HepG2 (cell line): ENCODE measurements around the gene ERH. TPM values are rescaled to one million over a fixed set of nuclear protein-coding genes. Genes with fewer than 3 reads are reported as not detected.
A peak's percentile ranks its signal among the peaks of the same experiment; 100 is the strongest.

Source experiments
- ATAC-seq: fragments of 200-7000 bp; cut with Tn5 transposase; 3 replicates; pipeline ENCODE4 v1.9.1; 2020; ENCODE audit warnings: mild to moderate bottlenecking, moderate library complexity
- BruUV-seq: library from RNA; stranded (reverse); fragments of 400-500 nt; replicated peaks from 2 replicates; lab custom pipeline; 2021; lab: Mats Ljungman, UMichigan
- CTCF ChIA-PET: fragments of 300-600 bp; formaldehyde crosslinking; extraction: SDS; loops from one replicate; lab custom pipeline; 2021; ENCODE audit warnings: low total read pairs, inconsistent platforms, low intra/inter-chr PET ratio; lab: Yijun Ruan, JAX
- POLR2A ChIA-PET: fragments of 350-600 bp; sonication (Branson Sonifier 250); formaldehyde crosslinking; loops from one replicate; lab custom pipeline; 2020; ENCODE audit warnings: antibody characterized with exemption, inconsistent platforms; lab: Yijun Ruan, JAX
- DNase-seq: peaks from one replicate; pipeline ENCODE4 v3.0.0-alpha.2; 2015; ENCODE audit warnings: low spot score
- FAIRE-seq: peaks from 3 replicates; lab custom pipeline; 2011; peaks lifted over from hg19 to GRCh38; lab: Jason Lieb, UNC
- H2AFZ ChIP-seq: one replicate; pipeline ENCODE4 v1.6.1; 2011; ENCODE audit warnings: low read length, inconsistent platforms
- H3K27ac ChIP-seq: fragments of 300-600 bp; 3 replicates; pipeline ENCODE4 v1.8.0; 2011; ENCODE audit warnings: mixed run types, mild to moderate bottlenecking, mixed read lengths, low read length, inconsistent platforms; ENCODE audit not compliant: insufficient read depth; ENCODE audit errors: extremely low read length
- H3K27me3 ChIP-seq, 2 experiments: fragments of 200-600 bp in 1 of 2; 2 replicates in 1 of 2; 3 replicates in 1 of 2; pipeline versions ENCODE4 v1.6.0 to v1.8.0; 2011; ENCODE audit warnings: low read length in 2 of 2, mild to moderate bottlenecking in 2 of 2, moderate library complexity in 2 of 2, inconsistent platforms in 1 of 2; ENCODE audit not compliant: insufficient read depth in 2 of 2, control insufficient read depth in 1 of 2
- H3K36me3 ChIP-seq, 2 experiments: fragments of 200-600 bp in 1 of 2; replicated peaks in 1 of 2; 2 replicates in 1 of 2; 3 replicates in 1 of 2; pipeline versions ENCODE4 v1.5.1 to v1.8.0; 2011; ENCODE audit warnings: low read length in 2 of 2, inconsistent platforms in 1 of 2; ENCODE audit not compliant: insufficient read depth in 2 of 2, control insufficient read depth in 1 of 2
- H3K4me1 ChIP-seq: 2 replicates; pipeline ENCODE4 v1.5.1; 2012; ENCODE audit warnings: low read length, inconsistent platforms; ENCODE audit not compliant: insufficient read depth
- H3K4me2 ChIP-seq: 2 replicates; pipeline ENCODE4 v1.6.0; 2011; ENCODE audit warnings: low read depth, low read length, inconsistent platforms
- H3K4me3 ChIP-seq, 3 experiments: fragments of 200-600 bp in 1 of 3; sonication (generic), shearing (Covaris generic) in 1 of 3; replicated peaks in 1 of 3; 2 replicates each; pipeline ENCODE4 v1.5.1; 2011 to 2016; ENCODE audit warnings: low read length in 3 of 3, inconsistent platforms in 2 of 3, low read depth in 2 of 3, mild to moderate bottlenecking in 2 of 3, control low read depth in 1 of 3, mixed read lengths in 1 of 3; ENCODE audit not compliant: insufficient read depth in 1 of 3
- H3K79me2 ChIP-seq: one replicate; pipeline ENCODE4 v1.6.1; 2011; ENCODE audit warnings: low read length, inconsistent platforms; ENCODE audit not compliant: insufficient read depth
- H3K9ac ChIP-seq: 2 replicates; pipeline ENCODE4 v1.6.0; 2011; ENCODE audit warnings: mild to moderate bottlenecking, low read depth, low read length, inconsistent platforms; ENCODE audit not compliant: insufficient read depth
- H3K9me3 ChIP-seq: 2 replicates; pipeline ENCODE4 v1.5.1; 2012; ENCODE audit warnings: mild to moderate bottlenecking, low read length
- H4K20me1 ChIP-seq: 2 replicates; pipeline ENCODE4 v1.6.0; 2011; ENCODE audit warnings: inconsistent platforms, mild to moderate bottlenecking, low read length, moderate library complexity; ENCODE audit not compliant: insufficient read depth
- AFF4 ChIP-seq: sonication (generic); formaldehyde crosslinking; IDR thresholded peaks from 2 replicates; pipeline ENCODE4 v1.4.0; 2020; ENCODE audit warnings: missing genetic modification reagents
- CTCF ChIP-seq: sonication (generic); formaldehyde crosslinking; IDR thresholded peaks from 2 replicates; pipeline ENCODE4 v1.5.0; 2020; ENCODE audit warnings: mild to moderate bottlenecking, missing genetic modification reagents, moderate library complexity
- MAF1 ChIP-seq: sonication (generic); formaldehyde crosslinking; IDR thresholded peaks from 2 replicates; pipeline ENCODE4 v1.5.0; 2020; ENCODE audit warnings: missing genetic modification reagents, borderline replicate concordance
- MAZ ChIP-seq, 2 experiments: sonication (generic) in 1 of 2; formaldehyde crosslinking in 1 of 2; IDR thresholded peaks; 2 replicates each; pipeline versions ENCODE4 v1.5.0 to v1.6.1; 2012 to 2020; ENCODE audit warnings: low read depth in 2 of 2, mild to moderate bottlenecking in 2 of 2, borderline replicate concordance in 1 of 2, improper control_type of control experiment in 1 of 2, low read length in 1 of 2, missing genetic modification reagents in 1 of 2, moderate library complexity in 1 of 2
- RAD21 ChIP-seq: fragments of 450-650 bp; formaldehyde crosslinking; IDR thresholded peaks from 2 replicates; pipeline ENCODE4 v1.5.0; 2020; ENCODE audit warnings: mild to moderate bottlenecking
- SMC3 ChIP-seq: IDR thresholded peaks from 2 replicates; pipeline ENCODE4 v1.6.1; 2011; ENCODE audit warnings: low read length, improper control_type of control experiment
- STAG1 ChIP-seq: sonication (generic); formaldehyde crosslinking; IDR thresholded peaks from 2 replicates; pipeline ENCODE4 v1.4.0; 2020; ENCODE audit warnings: missing genetic modification reagents
- ZNF318 ChIP-seq: sonication (generic); formaldehyde crosslinking; IDR thresholded peaks from 2 replicates; pipeline ENCODE4 v1.4.0; 2020; ENCODE audit warnings: mild to moderate bottlenecking, missing genetic modification reagents
- WGBS: methylation state at CpG from one replicate; pipeline ENCODE4 v1.1.6; 2017; ENCODE audit warnings: low lambda C conversion rate; 5-methylcytosine and 5-hydroxymethylcytosine counted together
- in situ Hi-C: cut with HindIII; loops from 2 replicates; pipeline ENCODE4 v1.10.0; 2017; ENCODE audit warnings: low pct_unique_long_range_greater_than_20kb; ENCODE audit not compliant: extremely low pct_ligation_motif_present
- intact Hi-C: fragments of 100-400 bp; cut with micrococcal nuclease; formaldehyde crosslinking; loops from one replicate; pipeline ENCODE4 v1.10.0; 2022; ENCODE audit not compliant: unreplicated experiment
- polyA plus RNA-seq, 8 experiments: library from polyadenylated mRNA; depleted of rRNA in 3 of 8; stranded (reverse) in 7 of 8; unstranded in 1 of 8; fragments of >200 nt; fragmentation: Illumina TruSeq in 4 of 8; extraction: Trizol in 4 of 8; gene quantifications; 2 replicates each; pipeline versions ENCODE4 v1.2.1 to v1.2.3, GENCODE V29; 2011 to 2016; ENCODE audit warnings: low read depth in 4 of 8, missing spikeins in 1 of 8, mixed read lengths in 1 of 8; ENCODE audit not compliant: insufficient read depth in 1 of 8
- total RNA-seq, 5 experiments: library from RNA; depleted of rRNA; stranded (reverse); fragments of >200 nt; fragmentation: Illumina TruSeq; extraction: Trizol; gene quantifications; 2 replicates each; pipeline ENCODE4 v1.2.3, GENCODE V29; 2016; ENCODE audit warnings: low read depth in 1 of 5

The ERH gene
- total and polyA plus RNA-seq, 2 of the 13 experiments (the other 11 are each of a cell fraction or from before 2014, with no cell fraction given): 105 to 341 TPM

GRCh38 chr14:69363055-69363454 is 35.0 kb downstream of the ERH start:
- POLR2A ChIA-PET: no interaction called here
- TF ChIP-seq ZNF318 (CRISPR knock-in tag) (no peak), AFF4 (CRISPR knock-in tag) (no peak), CTCF (CRISPR knock-in tag) (peak; percentile 71), RAD21 (peak; percentile 39; the same call in 1 of the 2 replicates), STAG1 (CRISPR knock-in tag) (peak; percentile 74), MAZ (IDR thresholded peaks at IDR 0.05; ENCODE audit: borderline replicate concordance, low read depth, low read length) (0 out of 2 replicates have a peak, but pooled peaks have one; percentile 18), MAZ (CRISPR knock-in tag; IDR thresholded peaks at IDR 0.05; ENCODE audit: low read depth) (no peak), MAF1 (CRISPR knock-in tag) (no peak), SMC3 (peak; percentile 7; the same call in 1 of the 2 replicates)

More at GRCh38 chr14:69363055-69363454, 35.0 kb downstream of the ERH start:
- DNase-seq (peak; percentile 6), ATAC-seq (peak; percentile 94), FAIRE-seq (no peak)
- Histone ChIP-seq H3K4me2 (no peak overlapping the region), H3K79me2 (no peaks in the 10 kb centered on the region), H3K27ac (no peak overlapping the region), H2AFZ (no peak overlapping the region), H3K4me3 (no peak overlapping the region), H3K27me3 (peaks cover 0 to 4% of the 10 kb centered on the region in 2 experiments; a peak in 1 of 5 replicates), H3K9me3 (no peaks in the 10 kb centered on the region), H3K4me1 (no peaks in the 10 kb centered on the region), H3K9ac (no peak overlapping the region), H4K20me1 (no peaks in the 10 kb centered on the region), H3K36me3 (no peaks in the 10 kb centered on the region)
- intact Hi-C loops: no loop called here
- BruUV-seq: no TSS peak
- WGBS: 22% methylated on average over 6 of the region's 9 CpGs
- in situ Hi-C loops: no loop called here
- CTCF ChIA-PET: no interaction called here
